Spleen (tissue), 11 donors: ENCODE results near the gene RFX2. TPM values are rescaled to one million over a fixed set of nuclear protein-coding genes. Genes with fewer than 3 reads are reported as not detected.

ENCODE experiments used
- DNase-seq: peaks from one replicate; pipeline ENCODE4 v3.0.0-alpha.2; 2020
- H3K27ac ChIP-seq, 8 donors: fragments of 200-600 bp; sonication (generic) in 7 of 8; 1 replicate in 4 of 8; 2 replicates in 4 of 8; pipeline versions ENCODE4 v1.5.0 to v1.8.0; 2016 to 2021; ENCODE audit warnings: inconsistent platforms in 4 of 8, mild to moderate bottlenecking in 4 of 8, moderate library complexity in 1 of 8
- H3K27me3 ChIP-seq, 7 donors: fragments of 200-600 bp; sonication (generic) in 6 of 7; replicated peaks in 1 of 7; 1 replicate in 4 of 7; 2 replicates in 3 of 7; pipeline versions ENCODE4 v1.5.0 to v1.8.0; 2016 to 2021; ENCODE audit warnings: inconsistent platforms in 3 of 7, mild to moderate bottlenecking in 1 of 7
- H3K36me3 ChIP-seq, 6 donors: fragments of 200-600 bp; sonication (generic) in 5 of 6; 1 replicate in 4 of 6; 2 replicates in 2 of 6; pipeline versions ENCODE4 v1.5.0 to v1.8.0; 2016 to 2021; ENCODE audit warnings: inconsistent platforms in 2 of 6
- H3K4me1 ChIP-seq, 6 donors: fragments of 200-600 bp; sonication (generic) in 5 of 6; 1 replicate in 3 of 6; 2 replicates in 3 of 6; pipeline versions ENCODE4 v1.5.0 to v1.8.0; 2016 to 2021; ENCODE audit warnings: inconsistent platforms in 3 of 6
- H3K4me3 ChIP-seq, 8 donors: fragments of 200-600 bp; sonication (generic) in 7 of 8; 1 replicate in 4 of 8; 2 replicates in 4 of 8; pipeline versions ENCODE4 v1.5.0 to v1.8.0; 2016 to 2021; ENCODE audit warnings: inconsistent platforms in 4 of 8, mild to moderate bottlenecking in 4 of 8, moderate library complexity in 2 of 8
- H3K9me3 ChIP-seq, 8 donors: fragments of 200-600 bp; sonication (generic) in 7 of 8; 1 replicate in 4 of 8; 2 replicates in 4 of 8; pipeline versions ENCODE4 v1.5.0 to v1.8.0; 2016 to 2021; ENCODE audit warnings: inconsistent platforms in 4 of 8
- POLR2A ChIP-seq, 3 donors: fragments of 450-650 bp; IDR thresholded peaks; one replicate each; pipeline ENCODE4 v1.5.1; 2017; ENCODE audit warnings: antibody characterized with exemption in 3 of 3, mild to moderate bottlenecking in 1 of 3
- POLR2AphosphoS5 ChIP-seq, 3 donors: sonication (generic); formaldehyde crosslinking; IDR thresholded peaks; one replicate each; pipeline ENCODE4 v1.5.1; 2017; ENCODE audit warnings: antibody characterized with exemption in 3 of 3
- WGBS, 5 donors: extraction: QIAGEN DNeasy Blood & Tissue Kit in 3 of 5; methylation state at CpG; one replicate each; pipeline versions ENCODE4 v1.1.5 to v1.1.7; 2013 to 2018; 5-methylcytosine and 5-hydroxymethylcytosine counted together
- intact Hi-C: fragments of 100-400 bp; cut with DNase I; formaldehyde crosslinking; loops from one replicate; pipeline ENCODE4 v1.15.0; 2023; ENCODE audit warnings: low total_unique reads
- polyA plus RNA-seq, 3 donors: library from polyadenylated mRNA; stranded (reverse); fragments of 200-250 nt; gene quantifications; one replicate each; pipeline ENCODE4 v1.2.1, GENCODE V29; 2013
- total RNA-seq, 7 donors: library from RNA; depleted of rRNA in 3 of 7; stranded (reverse); fragments of >200 nt in 3 of 7; fragmentation: NEBNext Ultra II Directional in 4 of 7; extraction: Animal tissue kit (Norgen Biotek cat#: 25700) in 4 of 7; gene quantifications; one replicate each; pipeline versions ENCODE4 v1.1.0 to v1.2.1, GENCODE V29; 2016 to 2021
- TF ChIP-seq, protein P1 (sequence below), 11 experiments: fragments of 200-600 bp in 7 of 11; fragments of 450-650 bp in 4 of 11; sonication (generic) in 4 of 11; IDR thresholded peaks in 8 of 11; conservative IDR thresholded peaks in 3 of 11; 1 replicate in 7 of 11; 2 replicates in 4 of 11; pipeline versions ENCODE4 v1.4.0 to v1.8.0; 2016 to 2021; ENCODE audit warnings: antibody characterized with exemption in 11 of 11, inconsistent platforms in 4 of 11, mild to moderate bottlenecking in 1 of 11
- donor health status: healthy with polysubstance abuse.
- donor health status: DM: no; HTN: no; CAD: no; lungs with moderate emphysema.
- donor health status: DM: no; HTN: no; CAD: no.
- donor health status: Bipolar disorder and iron deficiency.
- donor health status: healthy.
- donor health status: DM: no; HTN: no; CAD: no.
- donor health status: DM: yes; HTN: yes; CAD: no.

The RFX2 gene
- total and polyA plus RNA-seq, 10 donors = 1.1 to 15.8 (median 7.8) TPM

DNA sequence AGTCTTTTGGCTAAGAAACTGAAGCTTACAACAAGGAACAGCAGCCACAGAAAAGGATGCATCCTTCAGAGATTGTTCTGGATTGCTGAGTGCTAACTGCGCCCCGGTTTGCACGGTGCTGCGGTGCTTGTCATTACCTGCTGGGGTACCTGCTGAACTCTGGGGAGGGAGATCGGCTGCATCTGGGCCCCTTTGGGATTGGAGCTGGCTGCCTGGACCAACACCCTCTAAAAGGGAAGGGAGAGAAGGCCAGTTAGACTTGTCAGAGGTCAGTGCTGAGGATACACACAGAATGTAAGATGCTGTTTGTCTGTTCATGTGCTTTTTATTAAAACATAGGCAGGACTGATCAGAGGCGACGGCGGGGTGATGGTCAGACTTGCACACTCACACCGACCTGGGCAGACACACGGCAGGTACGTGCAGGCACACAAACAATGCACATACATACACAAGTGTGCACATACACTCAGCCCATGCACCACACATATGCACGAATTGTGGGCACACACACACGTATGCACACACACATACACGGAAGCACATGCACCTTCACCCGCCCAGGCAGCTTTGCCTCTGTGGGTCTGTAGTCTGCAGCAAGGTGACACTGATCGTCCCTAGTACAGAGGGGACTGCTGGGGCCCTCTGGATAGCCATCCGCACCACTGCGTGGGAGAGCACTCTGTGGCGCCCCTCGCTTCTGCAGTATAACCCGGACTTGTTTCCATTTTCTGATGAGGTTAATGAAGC lies 66.1 kb downstream of the RFX2 start:
- Histone ChIP-seq H3K4me1 (peaks cover 0 to 18% (median 11%) of the 10 kb centered on the region in 6 donors), H3K9me3 (no peaks in the 10 kb centered on the region), H3K27ac (no peak overlapping the region), H3K36me3 (peaks cover 0 to 35% (median 0%) of the 10 kb centered on the region in 6 donors), H3K4me3 (no peak overlapping the region), H3K27me3 (no peaks in the 10 kb centered on the region)
- WGBS, 5 donors = 92 to 97% (median 93%) methylated on average over 21 of the region's 21 CpGs
- TF ChIP-seq POLR2AphosphoS5 (IDR thresholded peaks at IDR 0.05) (no peak), POLR2A (IDR thresholded peaks at IDR 0.05) (no peak)
- TF ChIP-seq, protein P1, sequence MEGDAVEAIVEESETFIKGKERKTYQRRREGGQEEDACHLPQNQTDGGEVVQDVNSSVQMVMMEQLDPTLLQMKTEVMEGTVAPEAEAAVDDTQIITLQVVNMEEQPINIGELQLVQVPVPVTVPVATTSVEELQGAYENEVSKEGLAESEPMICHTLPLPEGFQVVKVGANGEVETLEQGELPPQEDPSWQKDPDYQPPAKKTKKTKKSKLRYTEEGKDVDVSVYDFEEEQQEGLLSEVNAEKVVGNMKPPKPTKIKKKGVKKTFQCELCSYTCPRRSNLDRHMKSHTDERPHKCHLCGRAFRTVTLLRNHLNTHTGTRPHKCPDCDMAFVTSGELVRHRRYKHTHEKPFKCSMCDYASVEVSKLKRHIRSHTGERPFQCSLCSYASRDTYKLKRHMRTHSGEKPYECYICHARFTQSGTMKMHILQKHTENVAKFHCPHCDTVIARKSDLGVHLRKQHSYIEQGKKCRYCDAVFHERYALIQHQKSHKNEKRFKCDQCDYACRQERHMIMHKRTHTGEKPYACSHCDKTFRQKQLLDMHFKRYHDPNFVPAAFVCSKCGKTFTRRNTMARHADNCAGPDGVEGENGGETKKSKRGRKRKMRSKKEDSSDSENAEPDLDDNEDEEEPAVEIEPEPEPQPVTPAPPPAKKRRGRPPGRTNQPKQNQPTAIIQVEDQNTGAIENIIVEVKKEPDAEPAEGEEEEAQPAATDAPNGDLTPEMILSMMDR (IDR thresholded peaks at IDR 0.05 in 8 of 11, conservative IDR thresholded peaks at IDR 0.05 in 3 of 11) = no peak
- intact Hi-C loops = no loop called here
- no peak for DNase-seq

DNA sequence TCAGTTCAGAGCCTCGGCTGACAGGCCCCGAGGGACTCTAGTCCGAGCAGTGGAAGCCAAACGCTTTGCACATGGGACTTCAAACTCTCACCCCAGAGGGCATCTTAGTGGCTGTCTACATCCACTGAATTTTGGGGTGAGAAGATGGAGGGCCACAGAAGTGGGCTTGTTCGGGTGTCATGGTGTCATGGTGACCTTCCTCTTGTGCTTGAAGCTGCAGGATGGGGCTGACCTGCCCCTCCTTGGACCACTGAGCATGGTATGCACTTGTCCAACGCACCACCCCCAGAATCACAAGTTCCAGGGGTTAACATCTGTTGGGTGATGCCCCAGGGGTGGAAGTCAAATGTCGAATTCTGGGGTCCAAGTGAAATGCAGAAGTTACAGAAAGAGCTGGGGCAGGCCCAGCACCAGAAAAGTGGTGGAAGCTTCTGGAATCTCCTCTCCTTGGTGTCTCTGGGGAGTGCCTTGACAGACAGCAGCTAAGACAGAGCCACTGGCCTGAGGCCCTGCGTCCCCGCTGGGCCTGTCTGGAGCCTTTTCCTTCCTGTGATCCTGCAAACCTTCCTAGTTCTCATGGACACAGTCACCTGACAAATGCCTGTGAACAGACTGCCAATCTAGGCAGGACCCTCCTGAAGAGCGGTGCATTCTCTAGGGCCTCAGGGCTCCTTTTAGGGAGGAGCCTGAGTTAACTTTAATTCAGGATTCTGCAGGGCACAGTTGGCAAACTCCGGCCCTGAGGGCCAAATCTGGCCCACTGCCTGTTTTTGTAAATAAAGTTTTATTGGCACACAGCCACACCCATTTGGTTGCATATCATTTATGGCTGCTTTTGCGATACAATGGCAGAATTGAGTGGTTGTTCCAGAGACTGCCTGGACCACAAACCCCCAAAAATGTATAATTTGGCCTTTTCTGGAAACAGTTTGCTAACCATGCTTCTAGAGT lies 67.2 kb downstream of the RFX2 start:
- Histone ChIP-seq H3K27me3 (no peaks in the 10 kb centered on the region), H3K36me3 (peaks cover 0 to 35% (median 0%) of the 10 kb centered on the region in 6 donors), H3K4me1 (peaks cover 0 to 6% (median 2%) of the 10 kb centered on the region in 6 donors), H3K4me3 (no peak overlapping the region), H3K9me3 (no peaks in the 10 kb centered on the region), H3K27ac (no peak overlapping the region)
- DNase-seq = no peak
- WGBS, 5 donors = 79 to 86% (median 81%) methylated on average over 12 of the region's 12 CpGs
- intact Hi-C loops = no loop called here
- no peak for TF ChIP-seq POLR2AphosphoS5 (IDR thresholded peaks at IDR 0.05)
- TF ChIP-seq, protein P1 (IDR thresholded peaks at IDR 0.05 in 8 of 11, conservative IDR thresholded peaks at IDR 0.05 in 3 of 11) = no peak
- no peak for TF ChIP-seq POLR2A (IDR thresholded peaks at IDR 0.05)

DNA sequence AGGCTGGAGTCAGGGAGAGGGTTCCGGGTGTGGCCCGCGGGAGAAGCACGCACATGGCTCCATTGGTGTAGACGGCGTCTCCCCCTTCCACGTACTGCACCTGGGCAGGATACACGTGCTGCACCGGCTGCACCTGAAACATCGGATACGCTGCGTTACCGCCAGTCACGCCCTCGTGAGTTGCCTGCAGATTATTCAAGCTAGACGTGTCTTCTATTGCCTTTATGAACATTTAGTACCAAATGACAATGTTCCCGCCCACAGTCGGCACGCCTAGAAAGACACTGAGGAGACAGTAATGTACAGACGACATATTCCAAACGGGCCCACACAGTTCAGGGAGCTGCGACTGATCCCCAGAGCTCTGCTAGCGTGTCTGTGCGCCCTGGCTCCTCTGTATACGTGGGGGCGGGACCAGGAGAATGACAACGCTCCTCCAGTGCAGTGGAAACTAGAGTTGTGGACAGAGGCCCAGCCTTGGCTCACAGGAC lies 68.3 kb downstream of the RFX2 start:
- intact Hi-C loops = no loop called here
- 89 to 96% (median 93%) methylated on average over 27 of the region's 27 CpGs for WGBS, 5 donors
- Histone ChIP-seq H3K27me3 (no peaks in the 10 kb centered on the region), H3K36me3 (peaks cover 0 to 35% (median 0%) of the 10 kb centered on the region in 6 donors), H3K4me3 (no peak overlapping the region), H3K9me3 (no peaks in the 10 kb centered on the region), H3K4me1 (no peaks in the 10 kb centered on the region), H3K27ac (no peak overlapping the region)
- DNase-seq = no peak
- TF ChIP-seq, protein P1 (IDR thresholded peaks at IDR 0.05 in 8 of 11, conservative IDR thresholded peaks at IDR 0.05 in 3 of 11) = no peak
- no peak for TF ChIP-seq POLR2AphosphoS5 (IDR thresholded peaks at IDR 0.05)
- no peak for TF ChIP-seq POLR2A (IDR thresholded peaks at IDR 0.05)
